NK-92 (cell line): ENCODE measurements around the gene YBX3.

Experiments
- DNase-seq: peaks from one replicate; lab custom pipeline; 2025; ENCODE audit not compliant: unreplicated experiment; lab: John Stamatoyannopoulos, UW

The YBX3 gene

DNA sequence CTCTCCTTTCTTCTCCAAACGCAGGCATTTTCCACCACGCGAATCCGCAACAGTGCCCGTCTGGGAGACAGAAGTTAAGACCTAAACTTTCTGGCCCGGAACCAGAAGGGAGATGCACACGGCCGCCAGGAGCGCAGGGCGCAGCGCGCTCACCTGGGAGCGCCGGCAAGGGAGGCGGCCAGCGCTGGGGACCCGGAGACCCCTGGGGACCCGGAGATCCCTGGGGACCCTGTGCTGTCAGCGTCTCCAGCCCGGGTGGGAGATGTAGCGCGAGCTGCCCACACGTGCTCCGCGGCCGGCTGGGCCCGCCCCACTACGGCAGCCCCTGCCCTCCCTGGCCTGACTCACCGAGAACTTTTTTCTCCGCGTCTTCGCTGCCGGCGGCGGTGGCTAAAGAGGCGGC lies 620 bp downstream of the YBX3 start:
- no peak for DNase-seq

DNA sequence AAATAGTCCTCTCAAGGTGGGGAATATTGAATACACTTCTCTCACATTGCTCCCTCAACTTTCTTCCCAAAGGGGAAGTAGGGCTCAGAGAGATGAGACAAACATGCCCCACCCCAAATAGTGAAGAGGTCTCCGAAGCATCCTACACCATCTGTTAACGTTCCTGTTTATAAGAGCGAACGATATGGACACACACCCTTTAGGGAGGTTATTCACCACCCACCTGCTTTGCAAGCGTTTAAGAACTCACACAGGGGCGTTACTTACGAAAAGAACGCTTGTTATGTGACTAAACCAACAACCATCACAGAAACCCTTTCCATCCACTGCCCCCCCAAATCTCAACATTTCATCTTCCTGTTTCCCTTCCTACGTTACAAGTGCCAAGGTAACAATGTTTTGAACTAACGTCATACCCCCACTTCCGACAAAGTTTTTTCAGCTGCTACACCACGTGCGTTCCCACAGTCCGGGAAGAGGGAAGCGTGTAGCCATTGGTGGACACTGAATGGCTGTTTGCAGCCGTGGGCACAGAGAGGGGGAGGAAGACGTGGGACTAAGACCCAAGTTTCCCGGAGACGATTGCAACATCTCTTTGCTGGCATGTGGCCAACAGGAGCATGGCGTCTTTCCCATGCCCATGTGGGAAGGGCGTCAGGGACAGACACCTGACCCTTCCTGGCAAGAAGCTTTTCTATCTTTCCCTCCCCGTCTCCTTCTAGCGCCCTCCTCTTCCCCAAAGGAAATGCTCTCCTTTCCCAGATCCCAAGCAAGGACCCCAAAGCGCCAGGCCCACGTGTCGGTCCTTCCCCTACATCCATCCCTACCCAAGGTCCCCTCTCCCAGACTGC lies 1.2 kb downstream of the YBX3 start:
- no peak for DNase-seq

DNA sequence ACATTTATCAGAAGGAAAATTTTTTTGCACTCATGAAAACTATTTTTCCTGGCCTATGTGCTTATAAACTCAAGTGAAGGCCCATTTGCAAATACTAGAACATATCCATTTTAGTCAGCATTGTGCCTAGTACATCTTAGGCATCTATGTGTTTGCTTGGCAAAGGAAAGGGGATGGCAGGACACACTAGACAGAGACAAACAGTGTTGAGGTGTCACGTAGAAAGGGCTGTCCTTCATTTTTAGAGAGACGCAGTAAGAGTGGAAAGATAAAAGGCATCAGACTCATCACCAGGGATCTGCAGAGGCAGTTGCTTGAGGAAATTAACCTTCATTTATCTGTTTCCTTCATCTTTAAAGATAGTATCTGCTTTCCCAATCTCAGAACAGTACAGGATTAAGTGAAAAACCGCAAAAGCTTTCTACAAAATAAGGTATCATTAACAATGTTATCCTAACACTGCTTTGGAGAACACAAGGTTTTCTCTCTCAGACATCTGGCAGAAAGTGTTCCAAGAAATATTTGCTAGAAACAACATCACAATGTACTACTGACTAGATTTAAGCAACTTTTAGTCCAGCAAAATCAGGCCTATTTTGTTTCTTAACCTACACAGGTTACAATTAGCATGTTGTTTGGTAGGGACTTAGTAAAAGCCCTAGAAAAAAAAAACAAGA lies 2.0 kb downstream of the YBX3 start:
- DNase-seq = no peak

DNA sequence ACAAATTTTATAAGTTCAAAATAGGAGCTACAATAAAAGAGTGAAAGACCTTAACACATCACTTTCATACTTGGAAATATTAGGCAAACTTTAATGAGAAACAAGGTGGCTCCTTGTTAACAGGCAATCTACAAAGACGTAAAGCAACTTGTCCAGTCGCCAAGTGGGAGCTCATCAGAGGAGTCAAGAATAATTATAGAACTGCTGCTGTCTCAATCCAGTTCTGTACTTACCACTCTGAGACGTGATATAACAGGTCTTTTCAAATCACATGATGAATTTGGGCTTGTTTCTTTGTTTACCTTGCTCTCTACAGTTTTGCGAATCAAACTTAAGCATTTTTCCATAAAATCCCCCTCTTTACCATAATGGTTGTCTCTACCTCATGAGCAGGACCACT lies 3.6 kb downstream of the YBX3 start:
- no peak for DNase-seq

DNA sequence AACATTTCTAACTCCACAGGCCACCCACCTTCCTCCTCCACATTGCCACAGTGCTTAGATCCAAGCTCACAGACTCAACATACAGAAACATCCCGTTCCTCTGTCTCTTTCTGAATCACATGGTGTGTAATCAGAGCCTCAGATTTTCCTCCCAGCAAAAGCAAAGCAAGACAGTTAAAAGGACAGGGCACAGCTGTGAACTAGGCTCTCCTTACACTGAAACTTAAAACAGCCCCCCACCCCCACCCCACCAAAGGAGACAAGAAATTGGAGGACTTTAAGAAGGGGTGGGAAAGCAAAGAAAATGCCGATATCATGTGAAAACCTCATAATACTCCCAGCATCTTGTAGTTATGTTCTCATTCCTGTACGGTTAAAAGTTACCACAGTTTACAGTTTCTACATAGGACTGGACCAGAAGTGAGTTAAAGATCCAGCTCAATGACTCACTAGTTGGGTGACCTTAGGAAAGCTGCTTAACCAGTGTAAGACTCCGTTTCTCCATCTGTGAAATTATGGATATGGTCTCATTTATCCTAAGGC lies 4.8 kb downstream of the YBX3 start:
- no peak for DNase-seq

DNA sequence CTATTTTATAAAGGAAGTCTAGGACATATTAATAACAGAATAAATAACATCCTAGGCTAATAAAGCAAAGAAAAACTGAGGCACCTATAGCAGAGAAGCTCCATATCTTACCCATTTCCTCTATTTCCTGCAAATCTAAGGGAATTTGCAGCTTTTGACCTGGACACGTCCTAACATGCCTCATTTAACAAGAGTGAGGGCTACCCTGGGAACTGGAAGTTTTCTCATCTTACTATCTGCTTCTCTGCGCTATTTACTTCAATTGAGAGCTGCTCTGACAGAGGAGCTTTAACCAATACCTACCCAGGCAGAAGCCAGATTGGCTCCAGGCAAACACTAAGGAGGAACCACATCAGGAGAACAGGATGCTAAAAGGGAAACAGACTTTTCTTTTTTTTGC lies 5.7 kb downstream of the YBX3 start:
- DNase-seq = no peak

DNA sequence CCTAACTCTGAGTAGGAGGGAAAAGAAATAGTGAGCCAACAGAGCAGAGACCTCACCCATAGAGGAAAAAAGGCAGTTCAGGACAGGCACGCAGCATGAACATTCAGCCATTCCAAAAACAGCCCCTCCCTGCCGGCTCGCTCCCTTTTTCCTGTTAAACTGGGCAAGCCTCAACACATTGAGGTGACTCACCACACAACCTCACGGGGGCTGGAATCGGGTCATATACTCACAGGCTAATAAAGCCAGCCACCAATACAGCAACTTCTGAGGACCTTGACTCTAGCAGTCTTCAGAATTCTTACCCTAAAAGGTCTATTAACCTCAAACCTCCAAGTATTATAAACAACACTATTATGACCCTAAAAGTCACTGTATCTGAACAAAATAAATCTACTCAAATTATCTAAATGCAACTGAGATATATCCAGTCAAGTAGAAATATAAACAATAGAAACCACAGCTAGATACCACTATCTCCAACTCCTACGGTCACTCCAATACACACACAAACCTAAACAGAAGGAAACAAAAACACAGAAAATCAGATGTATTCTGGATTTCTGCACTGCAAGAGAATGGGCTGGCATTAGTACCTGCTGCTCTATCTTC lies 6.3 kb downstream of the YBX3 start:
- DNase-seq = no peak

DNA sequence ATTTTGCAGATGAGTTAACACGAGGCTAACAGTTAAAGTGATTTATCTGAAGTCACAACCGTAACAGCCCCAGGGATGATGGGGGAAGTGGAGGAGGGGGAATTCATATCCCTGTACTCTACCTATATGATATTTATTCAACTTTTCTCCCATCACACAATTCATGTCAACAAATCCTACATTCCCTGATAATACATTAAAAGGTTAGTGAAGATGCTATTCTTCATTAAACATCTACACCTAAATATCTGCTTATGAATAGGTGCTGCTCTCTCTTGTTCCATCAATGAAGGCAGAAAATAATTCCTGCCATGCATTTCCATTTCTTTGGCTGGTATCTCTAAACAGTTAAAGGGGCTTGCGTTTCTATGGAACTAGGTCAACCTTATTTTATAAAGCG lies 6.8 kb downstream of the YBX3 start:
- no peak for DNase-seq

DNA sequence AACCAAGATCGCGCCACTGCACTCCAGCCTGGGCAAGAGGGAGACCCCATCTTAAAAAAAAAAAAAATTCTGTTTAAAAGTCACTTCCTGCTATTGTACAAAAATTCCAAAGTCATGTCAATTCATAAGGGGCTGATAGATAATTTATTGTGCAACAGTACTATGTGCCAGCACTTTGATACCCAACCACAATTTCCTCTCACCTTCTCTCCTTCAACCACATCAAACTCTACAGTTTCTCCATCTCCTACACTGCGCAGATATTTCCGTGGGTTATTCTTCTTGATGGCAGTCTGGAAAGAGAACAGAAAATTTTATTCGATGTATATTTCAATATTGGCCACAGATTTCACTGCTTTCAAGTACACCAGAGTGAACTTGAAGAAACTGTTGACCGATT lies 7.6 kb downstream of the YBX3 start:
- no peak for DNase-seq

DNA sequence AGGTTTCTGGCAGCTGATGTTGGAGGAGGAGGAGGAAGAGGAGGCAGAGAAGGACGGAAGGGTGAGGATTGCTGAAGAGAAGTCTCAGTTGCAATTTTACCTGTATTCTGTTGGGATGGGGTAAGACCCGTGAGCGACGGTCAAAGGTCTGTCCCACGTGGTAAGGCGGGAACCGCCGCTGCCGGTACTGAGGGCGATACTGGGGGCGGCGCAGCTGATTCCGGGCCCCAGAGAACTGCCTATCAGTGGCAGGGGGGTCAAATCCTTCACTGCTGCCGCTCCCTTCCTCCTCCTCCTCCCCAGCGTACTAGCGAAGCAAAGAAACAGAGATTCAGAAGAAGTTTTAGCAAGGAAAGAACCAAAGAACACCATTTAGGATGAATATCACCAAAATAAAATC lies 13.3 kb downstream of the YBX3 start:
- DNase-seq = no peak

DNA sequence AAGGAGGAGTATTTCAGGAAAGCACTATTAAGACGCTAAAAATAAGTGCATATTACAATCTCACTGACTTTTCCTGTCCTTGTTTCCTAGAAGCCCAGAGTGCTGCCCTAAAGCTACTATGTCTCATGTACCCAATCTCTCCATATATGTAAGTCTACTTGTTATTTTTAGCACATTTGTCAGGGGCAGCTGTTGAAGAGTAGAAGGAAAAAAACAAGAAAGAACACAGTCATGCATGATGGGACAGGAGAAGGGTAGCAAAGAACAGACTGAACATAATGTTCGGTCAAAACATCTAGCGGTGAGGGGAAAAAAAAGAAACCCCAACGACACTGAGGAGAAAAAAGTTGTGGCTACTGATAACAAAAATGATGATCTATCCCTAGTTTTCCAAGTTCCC lies 14.3 kb downstream of the YBX3 start:
- no peak for DNase-seq

DNA sequence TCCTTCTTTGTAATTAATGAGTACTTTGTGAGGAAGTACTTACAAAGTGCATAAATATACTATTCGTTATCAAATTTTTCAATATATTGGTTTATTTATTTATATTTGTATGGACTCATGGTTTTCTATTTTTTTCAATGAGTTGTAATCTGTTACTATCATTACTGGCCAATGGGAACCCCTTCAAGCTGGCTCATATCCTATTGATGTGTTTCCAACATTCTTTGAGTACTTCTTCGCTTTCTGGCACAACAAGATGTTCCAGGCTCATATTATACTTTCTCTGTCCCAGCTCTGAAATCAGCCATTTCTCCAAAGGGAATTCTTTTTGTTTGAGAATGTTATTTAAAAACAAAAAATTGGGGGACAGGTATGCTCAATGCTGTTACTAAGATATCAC lies 17.5 kb downstream of the YBX3 start:
- no peak for DNase-seq

DNA sequence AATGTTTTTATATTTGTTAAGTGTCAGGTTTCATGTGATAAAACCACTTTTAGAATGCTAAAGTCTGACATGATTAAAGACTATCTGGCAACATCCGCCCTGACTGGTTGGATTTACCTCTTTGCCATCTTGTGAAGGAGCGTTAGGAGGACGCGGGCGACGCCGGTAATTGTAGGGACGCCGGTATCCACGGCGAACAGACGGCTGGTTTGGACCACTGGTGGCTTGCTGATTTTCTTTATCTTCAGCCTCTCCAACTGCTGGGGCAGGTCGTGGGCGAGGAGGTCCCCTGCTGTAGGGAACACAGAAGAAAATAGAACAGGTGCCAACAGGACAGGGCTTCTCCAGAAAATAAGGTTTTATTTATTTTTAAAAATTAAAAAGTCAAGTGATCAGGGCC lies 21.3 kb downstream of the YBX3 start:
- DNase-seq = no peak

DNA sequence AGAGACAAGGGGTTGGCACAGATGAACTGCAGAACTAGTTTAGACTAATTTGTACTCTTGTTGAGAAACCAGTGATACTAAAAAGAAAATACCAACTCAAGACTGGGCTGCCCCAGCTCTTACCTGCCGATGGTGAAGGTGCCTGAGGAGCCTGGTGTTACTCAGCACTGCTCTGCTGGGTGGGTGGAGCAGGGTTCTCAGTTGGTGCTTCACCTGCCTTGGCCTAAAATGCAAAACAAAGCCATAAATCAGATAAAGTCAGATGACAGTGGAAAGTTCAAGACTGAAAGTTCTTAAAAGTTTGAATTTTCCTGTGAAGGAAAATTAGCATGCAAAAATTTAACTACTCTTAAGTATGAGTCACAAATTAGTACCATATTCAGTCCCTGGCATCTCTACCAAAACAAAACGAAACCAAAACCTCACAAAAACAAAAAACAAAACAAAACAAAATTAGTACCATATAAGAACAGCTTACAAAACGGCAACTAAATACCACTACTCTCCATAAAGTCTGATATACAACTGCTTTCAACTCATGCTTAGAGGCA lies 21.9 kb downstream of the YBX3 start:
- DNase-seq = no peak

DNA sequence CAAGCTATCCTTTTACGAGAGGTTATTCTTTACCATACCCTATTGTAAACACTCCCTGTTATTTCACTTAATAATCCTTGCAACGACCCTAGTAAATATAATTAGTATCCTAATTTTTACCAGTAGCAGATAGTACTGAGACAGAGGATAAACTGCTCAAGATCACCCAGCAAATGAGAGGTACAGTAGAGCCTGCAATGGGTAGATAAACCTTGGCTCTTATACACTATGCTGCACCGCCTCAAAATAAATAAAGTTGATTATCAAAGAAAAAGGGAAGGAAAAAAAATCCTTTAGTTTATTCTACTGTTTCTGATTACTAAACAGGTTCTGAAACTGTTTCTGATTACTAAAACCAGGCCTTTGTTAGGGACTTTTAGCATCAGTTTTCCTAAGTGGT lies 22.5 kb downstream of the YBX3 start:
- DNase-seq = no peak

DNA sequence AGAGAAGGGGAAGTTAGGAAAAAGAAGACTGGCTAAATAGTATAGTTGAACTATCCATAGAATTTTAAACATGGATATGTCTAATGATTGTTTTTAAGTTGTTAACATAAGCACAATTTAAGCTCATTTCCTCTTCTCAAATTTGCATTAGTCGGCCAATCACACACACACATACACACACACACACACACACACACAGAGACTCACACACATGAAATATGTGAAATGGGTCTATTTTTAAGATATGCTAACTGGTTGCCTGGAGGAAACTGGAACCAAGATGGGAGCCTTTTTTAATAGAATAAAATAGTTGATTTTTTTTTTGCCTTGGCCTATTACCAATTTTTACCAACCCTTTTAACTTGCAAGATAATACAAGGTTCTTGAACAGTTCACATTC lies 25.3 kb downstream of the YBX3 start:
- DNase-seq = no peak

DNA sequence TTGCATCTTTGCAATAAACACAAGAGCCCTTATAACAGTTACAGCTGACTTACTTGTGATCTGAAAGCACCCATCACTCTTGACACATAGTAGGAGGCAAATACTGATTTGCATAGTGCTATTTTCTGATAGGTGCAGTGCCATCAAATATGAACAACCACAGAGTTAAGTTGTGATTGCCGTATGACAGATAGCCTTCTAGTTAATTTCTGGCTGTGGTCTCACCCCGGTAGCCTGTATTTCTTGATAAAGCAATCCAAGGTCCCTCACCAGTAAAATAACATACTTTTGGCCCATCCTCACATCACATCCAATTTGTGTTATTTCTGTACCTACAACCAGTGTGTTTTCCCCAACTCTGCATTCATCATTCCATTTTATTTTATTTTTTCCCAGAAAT lies 26.0 kb downstream of the YBX3 start:
- DNase-seq = no peak

DNA sequence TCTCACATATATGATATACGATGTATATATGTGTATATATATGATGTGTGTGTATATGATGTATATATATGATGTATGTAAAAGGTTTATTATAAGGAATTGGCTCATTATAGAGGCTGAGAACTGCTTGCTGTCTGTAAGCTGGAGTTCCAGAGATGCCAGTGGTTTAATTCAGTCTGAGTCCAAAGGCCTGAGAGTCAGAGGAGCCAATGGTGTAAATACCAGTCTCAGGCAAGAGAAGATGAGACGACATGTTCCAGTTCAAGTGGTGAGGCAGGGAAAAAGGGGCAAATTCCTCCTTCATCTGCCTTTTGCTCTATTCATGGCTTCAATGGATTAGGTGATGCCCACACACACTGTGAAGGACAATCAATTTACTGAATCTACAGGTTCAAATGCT lies 32.2 kb downstream of the YBX3 start:
- no peak for DNase-seq

DNA sequence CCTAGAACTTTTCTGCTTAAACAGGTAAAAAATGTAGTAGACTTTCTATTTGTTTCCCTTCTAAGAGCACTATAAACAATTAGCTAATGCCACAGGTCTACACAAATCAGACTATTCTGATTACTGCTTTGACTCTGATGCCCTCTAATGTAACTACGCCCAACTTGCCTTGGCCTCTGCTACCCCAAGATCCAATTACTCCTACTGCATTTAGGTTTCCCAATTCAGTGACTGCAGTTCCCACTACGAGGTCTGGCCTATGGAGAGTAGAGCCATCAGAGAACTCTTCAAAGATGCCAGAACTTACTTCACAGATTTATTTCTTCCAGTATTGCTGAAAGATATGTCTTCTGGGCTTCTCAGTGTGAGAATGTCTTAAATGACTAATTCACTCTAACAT lies 34.0 kb downstream of the YBX3 start:
- no peak for DNase-seq

DNA sequence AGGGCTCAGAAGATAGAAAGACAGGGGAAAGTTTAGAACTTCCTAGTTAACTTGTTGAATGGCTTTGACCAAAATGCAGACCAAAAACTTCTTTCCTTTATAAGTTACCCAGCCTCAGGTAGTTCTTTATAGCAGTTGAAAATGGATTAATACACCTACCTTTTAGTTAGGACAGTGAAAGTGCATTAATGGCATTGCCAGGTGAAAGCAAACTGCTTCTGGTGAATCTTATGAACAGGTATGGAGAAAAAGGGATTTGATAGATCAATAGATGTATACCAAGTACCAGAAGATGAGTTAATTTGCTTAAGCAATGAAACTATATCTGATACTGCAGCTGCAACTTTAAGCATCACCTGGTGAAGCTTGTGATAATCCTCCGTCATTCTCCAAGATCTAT lies 35.1 kb downstream of the YBX3 start:
- DNase-seq = no peak

DNA sequence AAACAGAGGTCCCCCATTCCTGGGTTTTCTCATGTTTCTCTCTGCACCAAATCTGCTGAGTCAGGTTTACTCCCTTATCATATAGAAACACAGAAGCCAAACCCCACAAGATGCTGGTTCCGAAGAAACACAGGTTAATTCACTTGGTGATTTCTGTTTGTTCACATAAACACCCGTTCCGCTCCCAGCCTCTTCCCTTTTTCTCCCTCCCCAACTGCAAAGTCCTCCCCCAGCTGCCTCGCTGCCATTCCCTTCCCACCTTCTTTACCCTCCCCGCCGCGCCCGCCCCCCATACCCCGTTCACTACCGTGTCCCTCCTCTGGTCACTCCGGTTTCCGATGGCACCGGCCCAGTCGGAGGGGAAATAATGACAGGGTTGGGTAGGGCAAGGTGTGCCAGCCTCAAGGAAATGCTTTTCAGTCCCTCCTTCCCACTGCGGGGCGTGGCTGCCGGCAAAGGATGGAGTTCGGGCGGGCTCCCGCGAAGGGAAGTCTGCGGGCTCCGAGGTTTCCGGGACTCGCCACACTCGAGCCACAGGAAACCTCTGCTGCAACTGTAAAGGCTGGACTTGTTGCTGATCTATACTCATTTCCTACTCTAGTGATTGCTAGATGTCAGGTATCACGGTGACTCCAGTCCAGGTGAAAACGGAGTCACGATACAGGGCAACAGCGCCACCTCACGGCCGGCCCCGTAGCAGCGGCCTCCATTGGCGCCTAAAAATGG lies 49.3 kb downstream of the YBX3 start, which contains the start of gene STYK1:
TSS of gene STYK1 (minus strand) at position 394 of the 726 bp plus-strand sequence. CDS start 39,434 bp downstream, outside the sequence.
- DNase-seq = no peak
